Measurements from ENCODE around the gene SLC22A15.

The SLC22A15 gene

DNA sequence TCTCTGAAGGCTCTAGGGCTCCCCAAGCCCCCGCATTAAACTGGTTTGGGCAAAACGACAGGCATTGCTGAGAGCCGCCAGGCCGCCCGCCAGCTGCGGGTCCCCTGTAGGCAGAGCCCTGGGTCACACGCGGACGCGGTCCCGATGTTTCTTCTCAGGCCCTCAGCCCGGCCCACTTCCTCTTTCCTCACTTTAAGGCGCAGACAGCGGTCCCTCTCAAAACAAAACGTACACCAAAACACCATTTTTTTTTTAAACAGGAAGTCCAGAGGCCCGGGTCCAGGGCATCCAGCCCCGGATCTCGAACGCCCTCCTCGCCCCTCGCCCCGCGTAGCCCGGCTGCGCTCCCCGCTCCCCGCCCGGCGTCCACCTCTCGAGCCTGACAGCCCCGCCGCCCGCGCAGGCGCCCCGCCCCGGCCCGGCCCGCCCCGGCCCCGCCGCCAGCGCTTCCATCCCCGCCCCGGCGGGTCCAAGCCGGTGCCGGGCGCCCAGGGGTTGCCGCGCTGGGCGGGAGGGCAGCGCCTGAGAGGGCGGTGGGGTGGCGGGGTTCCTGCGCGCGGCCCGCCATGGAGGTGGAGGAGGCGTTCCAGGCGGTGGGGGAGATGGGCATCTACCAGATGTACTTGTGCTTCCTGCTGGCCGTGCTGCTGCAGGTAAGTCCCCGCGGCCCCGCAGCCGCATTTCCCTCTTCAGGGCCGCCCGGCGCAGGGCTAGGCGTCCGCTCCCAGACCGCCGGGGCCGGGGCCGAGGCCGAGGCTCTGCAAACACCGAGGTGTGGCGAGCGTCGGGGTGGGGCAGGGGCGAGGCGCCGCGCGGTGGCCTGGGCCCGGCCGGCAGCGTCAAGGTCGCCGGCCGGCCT lies at the start of gene SLC22A15:
SLC22A15 (plus strand) TSS at position 452 of the 859 bp plus-strand sequence; CDS start at position 567, 115 bp downstream.
- TF ChIP-seq CTCF (IDR thresholded peaks at IDR 0.05; ENCODE audit: borderline replicate concordance, insufficient read depth, low read depth, low read length), result no peak
- peak within 1 kb of the TSS; percentile 52 for H3K4me3 ChIP-seq (ENCODE audit: low read depth, low read length)

DNA sequence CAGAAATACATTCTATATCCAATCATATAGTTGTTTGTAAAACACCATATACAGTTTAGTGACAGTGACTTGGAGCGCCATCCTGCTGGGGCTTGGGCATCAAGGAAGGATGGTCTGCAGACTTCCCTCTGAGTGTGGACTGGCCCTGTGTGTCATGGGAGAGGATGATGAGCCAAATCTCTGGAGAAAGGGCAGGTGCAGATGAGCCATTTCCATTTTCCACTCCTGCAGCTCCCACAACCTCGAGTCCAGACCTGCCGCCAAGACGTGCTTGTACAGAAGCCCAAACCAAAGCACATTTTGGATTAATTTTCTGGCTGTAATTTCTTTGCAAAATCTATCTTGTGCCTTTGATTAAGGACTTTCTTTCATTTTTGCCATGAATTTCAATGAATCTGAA lies 48.3 kb upstream of the SLC22A15 start:
- no peak for TF ChIP-seq CTCF (IDR thresholded peaks at IDR 0.05; ENCODE audit: borderline replicate concordance, insufficient read depth, low read depth, low read length)
- H3K4me3 ChIP-seq (ENCODE audit: low read depth, low read length), result no peak overlapping the region

DNA sequence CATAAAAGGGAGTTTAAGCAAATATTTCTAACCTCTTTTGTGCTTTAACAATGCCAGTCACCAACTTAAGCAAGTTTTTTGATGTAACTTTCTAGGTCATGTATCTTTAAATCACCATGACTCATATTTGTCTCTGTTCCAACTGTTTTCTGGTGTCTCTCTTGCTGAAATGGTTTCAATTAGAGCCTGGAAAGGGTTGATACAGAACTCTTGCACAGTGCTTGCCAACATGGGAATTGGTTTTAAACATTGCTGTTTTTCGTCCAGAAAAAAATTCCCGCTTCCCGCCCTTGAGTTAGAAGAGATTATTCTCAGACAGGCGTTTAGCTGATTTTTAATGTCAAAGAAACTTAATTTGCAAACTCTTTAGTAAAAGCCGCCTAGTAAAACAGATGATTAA lies 46.4 kb upstream of the SLC22A15 start:
- no peak overlapping the region for H3K4me3 ChIP-seq (ENCODE audit: low read depth, low read length)
- no peak for TF ChIP-seq CTCF (IDR thresholded peaks at IDR 0.05; ENCODE audit: borderline replicate concordance, insufficient read depth, low read depth, low read length)

GRCh38 chr1:115933625-115934024 lies 42.7 kb upstream of the SLC22A15 start:
- no peak overlapping the region for H3K4me3 ChIP-seq (ENCODE audit: low read depth, low read length)
- TF ChIP-seq CTCF (IDR thresholded peaks at IDR 0.05; ENCODE audit: borderline replicate concordance, insufficient read depth, low read depth, low read length), result no peak

DNA sequence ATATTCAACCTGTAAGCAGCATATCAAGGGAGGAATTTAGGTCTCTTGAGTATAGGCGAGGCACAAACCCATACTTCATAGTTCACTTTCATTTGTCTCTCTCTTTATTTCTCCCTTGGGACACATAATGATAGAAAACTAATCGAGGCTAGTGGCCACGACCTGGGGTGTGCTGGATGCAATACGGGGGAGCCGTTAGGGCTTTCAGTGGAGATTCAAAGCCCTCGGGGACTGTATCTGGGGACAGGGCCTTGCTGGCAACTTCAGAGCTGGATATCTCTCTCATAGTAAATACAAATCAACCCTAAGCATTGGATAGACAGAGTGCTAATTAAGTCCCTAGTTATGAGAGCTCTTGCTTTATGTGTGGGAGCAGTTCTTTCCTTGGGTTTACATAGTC lies 36.9 kb upstream of the SLC22A15 start:
- no peak for TF ChIP-seq CTCF (IDR thresholded peaks at IDR 0.05; ENCODE audit: borderline replicate concordance, insufficient read depth, low read depth, low read length)

DNA sequence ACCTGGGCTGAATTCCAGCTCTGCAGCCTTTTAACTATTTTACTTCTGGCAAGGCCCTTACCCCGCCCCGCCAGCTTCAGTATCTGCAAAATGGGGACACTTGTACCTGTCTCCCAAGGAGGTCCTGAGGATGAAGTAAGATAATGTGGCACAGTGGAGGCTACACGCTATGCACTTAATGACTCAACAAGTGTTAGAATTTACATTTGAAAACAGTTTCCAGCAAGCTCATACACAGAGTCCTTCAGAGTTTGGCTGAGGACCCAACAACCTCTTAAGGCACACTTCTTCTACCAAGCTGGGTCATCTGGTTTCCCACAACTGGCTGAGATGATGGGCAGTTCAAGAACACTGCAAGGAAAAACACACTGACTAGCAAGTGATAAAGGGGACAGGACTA lies 30.2 kb upstream of the SLC22A15 start:
- no peak for TF ChIP-seq CTCF (IDR thresholded peaks at IDR 0.05; ENCODE audit: borderline replicate concordance, insufficient read depth, low read depth, low read length)
- H3K4me3 ChIP-seq (ENCODE audit: low read depth, low read length), result no peak overlapping the region

More for the DNA sequence above, 36.9 kb upstream of the SLC22A15 start:
- H3K4me3 ChIP-seq (ENCODE audit: low read depth, low read length), result no peak overlapping the region

DNA sequence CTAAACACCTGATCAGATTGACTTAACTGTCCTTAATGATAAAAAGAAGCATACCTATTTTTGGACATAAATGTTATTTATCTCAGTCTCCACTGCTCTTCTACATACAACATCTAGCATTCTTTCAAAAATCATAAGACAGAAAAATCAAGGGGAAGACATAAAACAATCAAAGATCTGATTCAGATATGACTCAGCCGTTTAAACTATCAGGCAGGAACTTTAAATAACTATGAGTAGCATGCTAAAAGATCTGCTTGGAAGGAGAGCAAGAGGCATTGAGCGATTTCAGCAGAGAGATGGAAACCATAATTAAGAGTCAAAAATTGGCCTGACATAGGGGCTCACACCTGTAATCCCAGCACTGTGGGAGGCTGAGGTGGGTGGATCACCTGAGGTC lies 27.2 kb upstream of the SLC22A15 start:
- no peak overlapping the region for H3K4me3 ChIP-seq (ENCODE audit: low read depth, low read length)
- no peak for TF ChIP-seq CTCF (IDR thresholded peaks at IDR 0.05; ENCODE audit: borderline replicate concordance, insufficient read depth, low read depth, low read length)
